Nephron progenitor cell (in vitro differentiated cells): ENCODE results near the gene RGS8.

Source experiments
- DNase-seq: peaks from one replicate; pipeline ENCODE4 v3.0.0; 2021
- H3K27ac Mint-ChIP-seq: 2 replicates; pipeline ENCODE4 v1.8.0; 2021; ENCODE audit warnings: mild to moderate bottlenecking, moderate library complexity, mixed read lengths
- H3K27me3 Mint-ChIP-seq: 2 replicates; pipeline ENCODE4 v1.8.0; 2021; ENCODE audit warnings: mild to moderate bottlenecking, low read depth, mixed read lengths; ENCODE audit not compliant: poor library complexity
- H3K36me3 Mint-ChIP-seq: 2 replicates; pipeline ENCODE4 v1.8.0; 2021; ENCODE audit warnings: low read depth, mixed read lengths
- H3K4me1 Mint-ChIP-seq: 2 replicates; pipeline ENCODE4 v1.8.0; 2021; ENCODE audit warnings: mixed read lengths
- H3K4me3 Mint-ChIP-seq: 2 replicates; pipeline ENCODE4 v1.8.0; 2021; ENCODE audit warnings: mild to moderate bottlenecking, moderate library complexity, mixed read lengths
- H3K9me3 Mint-ChIP-seq: 2 replicates; pipeline ENCODE4 v1.8.0; 2021; ENCODE audit warnings: mild to moderate bottlenecking, moderate library complexity, mixed read lengths
- TF ChIP-seq, protein P1 (sequence below): fragments of 200-600 bp; sonication (generic); IDR thresholded peaks from 2 replicates; pipeline ENCODE4 v1.5.0; 2021; ENCODE audit warnings: antibody characterized with exemption

The RGS8 gene

DNA sequence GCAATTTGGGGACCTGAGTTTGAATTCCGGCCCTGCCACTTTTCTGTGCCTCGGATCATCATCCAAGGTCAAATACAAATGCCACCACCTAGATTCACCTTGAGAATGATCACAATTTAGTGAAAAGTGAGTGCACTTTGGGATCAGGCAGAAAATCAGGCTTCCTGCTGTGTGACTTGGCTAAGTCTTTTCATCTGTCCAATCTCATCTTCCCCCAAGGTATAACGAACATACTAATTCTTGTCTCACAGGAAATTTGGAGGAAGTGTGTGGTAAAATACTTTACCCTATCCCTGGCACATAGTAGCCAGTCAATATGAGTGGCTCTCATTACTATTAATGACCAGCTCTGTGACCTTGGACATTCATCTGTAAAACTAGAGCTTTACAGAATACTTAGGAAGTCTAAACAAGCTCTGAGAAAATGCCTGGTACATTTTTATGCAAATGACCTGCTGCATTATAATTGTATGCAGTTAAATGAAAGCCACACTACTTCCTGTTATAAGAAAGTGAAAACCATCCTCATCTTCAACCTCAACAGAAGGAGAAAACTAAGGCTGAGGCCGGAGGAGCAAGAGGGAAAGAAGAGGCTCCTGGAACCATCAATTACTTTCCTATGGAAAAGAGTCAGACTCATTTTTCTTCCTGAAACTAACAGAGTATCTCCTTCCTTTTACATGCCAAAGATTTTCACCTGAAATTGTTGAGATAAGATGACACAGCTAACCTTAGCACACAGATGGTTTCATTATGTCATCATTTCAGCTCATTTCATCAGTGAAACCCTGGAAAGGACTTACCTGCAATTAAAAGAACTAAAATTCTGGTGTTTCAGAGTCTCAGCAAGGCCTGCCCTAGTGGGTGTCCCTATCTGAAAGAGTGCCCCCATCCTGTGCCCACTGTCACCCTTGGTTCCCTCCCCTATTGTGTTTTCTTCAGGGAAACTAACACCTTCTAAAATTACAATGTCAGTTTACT lies 32.6 kb upstream of the RGS8 start:
- peaks cover 5% of the 10 kb centered on the region for H3K4me1 Mint-ChIP-seq
- peaks cover 7% of the 10 kb centered on the region for H3K27me3 Mint-ChIP-seq
- TF ChIP-seq, protein P1, sequence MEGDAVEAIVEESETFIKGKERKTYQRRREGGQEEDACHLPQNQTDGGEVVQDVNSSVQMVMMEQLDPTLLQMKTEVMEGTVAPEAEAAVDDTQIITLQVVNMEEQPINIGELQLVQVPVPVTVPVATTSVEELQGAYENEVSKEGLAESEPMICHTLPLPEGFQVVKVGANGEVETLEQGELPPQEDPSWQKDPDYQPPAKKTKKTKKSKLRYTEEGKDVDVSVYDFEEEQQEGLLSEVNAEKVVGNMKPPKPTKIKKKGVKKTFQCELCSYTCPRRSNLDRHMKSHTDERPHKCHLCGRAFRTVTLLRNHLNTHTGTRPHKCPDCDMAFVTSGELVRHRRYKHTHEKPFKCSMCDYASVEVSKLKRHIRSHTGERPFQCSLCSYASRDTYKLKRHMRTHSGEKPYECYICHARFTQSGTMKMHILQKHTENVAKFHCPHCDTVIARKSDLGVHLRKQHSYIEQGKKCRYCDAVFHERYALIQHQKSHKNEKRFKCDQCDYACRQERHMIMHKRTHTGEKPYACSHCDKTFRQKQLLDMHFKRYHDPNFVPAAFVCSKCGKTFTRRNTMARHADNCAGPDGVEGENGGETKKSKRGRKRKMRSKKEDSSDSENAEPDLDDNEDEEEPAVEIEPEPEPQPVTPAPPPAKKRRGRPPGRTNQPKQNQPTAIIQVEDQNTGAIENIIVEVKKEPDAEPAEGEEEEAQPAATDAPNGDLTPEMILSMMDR = no peak
- no peak for DNase-seq
- no peaks in the 10 kb centered on the region for H3K9me3 Mint-ChIP-seq
- no peaks in the 10 kb centered on the region for H3K36me3 Mint-ChIP-seq
- H3K4me3 Mint-ChIP-seq = no peak overlapping the region
- H3K27ac Mint-ChIP-seq = no peak overlapping the region

DNA sequence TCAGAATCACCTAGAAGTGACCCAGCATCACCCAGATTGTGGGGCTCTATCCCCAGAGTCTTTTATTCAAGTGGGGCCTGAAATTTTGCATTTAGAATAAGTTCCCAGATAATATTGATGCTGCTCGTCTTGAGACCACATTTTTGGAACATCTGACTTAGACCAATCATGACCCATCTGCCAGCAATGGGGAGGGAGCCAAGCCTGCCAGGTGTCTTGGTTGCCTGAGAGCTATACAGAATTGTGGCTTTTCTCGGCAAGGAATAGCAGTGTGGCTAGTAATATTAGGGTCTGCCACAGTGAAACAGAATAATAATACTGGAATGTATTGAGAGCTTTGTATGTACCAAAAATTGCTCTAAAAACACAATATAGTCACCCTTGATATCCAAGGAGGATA lies 31.1 kb upstream of the RGS8 start:
- Mint-ChIP-seq H3K9me3 (no peaks in the 10 kb centered on the region), H3K4me1 (peaks cover 5% of the 10 kb centered on the region), H3K27me3 (peaks cover 7% of the 10 kb centered on the region), H3K27ac (no peak overlapping the region), H3K4me3 (no peak overlapping the region), H3K36me3 (no peaks in the 10 kb centered on the region)
- no peak for DNase-seq
- TF ChIP-seq, protein P1 = no peak

DNA sequence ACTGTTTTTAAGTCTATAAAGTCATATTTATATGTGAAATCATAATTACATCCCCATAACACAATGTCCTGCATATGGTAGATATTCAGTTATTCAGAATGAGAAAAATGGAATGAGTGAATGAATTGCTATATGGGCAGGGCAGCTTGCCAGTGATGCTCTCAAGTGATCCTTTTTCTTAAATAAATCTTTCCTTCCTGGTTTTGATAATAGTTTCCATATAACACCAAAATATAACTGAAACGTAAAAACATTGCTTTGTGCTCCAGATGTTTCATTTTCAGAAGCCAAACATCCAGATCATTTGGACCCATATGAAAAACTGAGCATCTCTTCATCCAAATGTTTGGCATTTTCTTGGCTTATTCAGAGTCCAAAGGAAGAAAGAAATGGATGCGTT lies 30.2 kb upstream of the RGS8 start:
- no peak overlapping the region for H3K4me3 Mint-ChIP-seq

DNA sequence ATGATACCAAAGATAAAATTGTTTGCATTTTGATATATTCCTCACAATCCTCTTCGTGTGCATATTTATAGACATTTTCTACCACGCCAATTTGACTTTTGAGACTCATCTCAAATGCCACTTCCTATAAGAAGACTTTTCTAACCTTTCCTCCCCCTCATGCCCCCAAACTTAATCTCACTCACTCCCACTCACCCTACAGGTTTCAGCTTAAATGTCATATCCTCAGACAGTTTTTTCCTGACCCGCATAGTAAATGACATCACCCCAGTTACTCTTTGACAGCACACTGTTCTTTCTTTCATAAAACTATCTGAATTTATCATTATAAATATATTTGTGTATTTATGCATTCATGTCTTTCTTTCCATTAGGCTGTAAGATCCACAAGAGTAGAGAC lies 29.6 kb upstream of the RGS8 start:
- Mint-ChIP-seq H3K9me3 (no peaks in the 10 kb centered on the region), H3K27me3 (peaks cover 7% of the 10 kb centered on the region), H3K36me3 (no peaks in the 10 kb centered on the region), H3K27ac (no peak overlapping the region), H3K4me3 (no peak overlapping the region), H3K4me1 (peaks cover 5% of the 10 kb centered on the region)
- TF ChIP-seq, protein P1 = no peak
- DNase-seq = no peak

More for the DNA sequence above, 30.2 kb upstream of the RGS8 start:
- TF ChIP-seq, protein P1 = no peak
- peaks cover 7% of the 10 kb centered on the region for H3K27me3 Mint-ChIP-seq
- H3K9me3 Mint-ChIP-seq = no peaks in the 10 kb centered on the region
- H3K36me3 Mint-ChIP-seq = no peaks in the 10 kb centered on the region
- peaks cover 5% of the 10 kb centered on the region for H3K4me1 Mint-ChIP-seq
- no peak for DNase-seq
- no peak overlapping the region for H3K27ac Mint-ChIP-seq

DNA sequence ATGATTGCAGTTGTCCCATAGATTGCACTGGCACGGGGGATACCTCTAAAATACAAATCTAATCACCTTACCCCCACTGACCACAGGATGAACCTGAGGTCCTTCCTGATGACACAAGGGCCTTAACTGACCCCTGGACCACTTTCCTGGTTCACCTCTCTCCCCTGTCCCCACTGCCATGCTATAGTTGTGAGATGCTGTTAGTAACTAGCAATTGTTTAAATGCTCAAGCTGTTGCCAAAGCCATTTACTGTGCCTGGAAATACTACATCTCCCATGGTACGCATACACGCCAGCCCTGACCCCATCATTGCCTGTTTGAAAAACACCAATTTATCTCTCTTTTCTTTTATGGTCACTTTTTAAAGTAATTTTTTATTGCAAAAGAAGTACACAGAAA lies 29.1 kb upstream of the RGS8 start:
- Mint-ChIP-seq H3K9me3 (no peaks in the 10 kb centered on the region), H3K27me3 (peaks cover 7% of the 10 kb centered on the region), H3K36me3 (no peaks in the 10 kb centered on the region), H3K27ac (no peak overlapping the region), H3K4me3 (no peak overlapping the region), H3K4me1 (peaks cover 5% of the 10 kb centered on the region)
- TF ChIP-seq, protein P1 = no peak
- DNase-seq = no peak

DNA sequence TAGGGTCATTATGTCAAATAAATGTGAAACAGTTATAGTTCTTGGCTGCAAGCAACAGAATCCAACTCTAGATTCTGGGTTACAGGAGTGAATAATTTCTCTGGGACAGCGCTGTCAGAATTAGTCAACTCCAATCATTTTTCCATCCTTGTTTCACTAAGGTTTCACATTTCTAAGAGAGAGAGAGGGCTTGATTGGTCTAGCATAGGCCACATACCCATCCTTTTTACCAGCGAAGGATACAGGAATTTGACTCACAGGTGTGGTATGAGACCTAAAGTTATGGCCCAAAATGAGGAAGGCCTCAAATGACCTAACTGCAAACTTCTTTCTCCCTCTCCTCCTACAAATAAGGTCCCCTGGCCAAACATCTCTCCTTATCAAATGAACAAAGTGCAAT lies 25.5 kb upstream of the RGS8 start:
- H3K4me1 Mint-ChIP-seq = peaks cover 5% of the 10 kb centered on the region
- no peak for DNase-seq
- TF ChIP-seq, protein P1 = no peak

More for the DNA sequence above, 25.5 kb upstream of the RGS8 start:
- no peaks in the 10 kb centered on the region for H3K36me3 Mint-ChIP-seq
- H3K4me3 Mint-ChIP-seq = no peak overlapping the region
- H3K27ac Mint-ChIP-seq = no peak overlapping the region
- no peaks in the 10 kb centered on the region for H3K9me3 Mint-ChIP-seq
- H3K27me3 Mint-ChIP-seq = peaks cover 7% of the 10 kb centered on the region
